SK-N-SH (cell line): ENCODE results near the gene SIPA1. TPM values are rescaled to one million over a fixed set of nuclear protein-coding genes. Genes with fewer than 3 reads are reported as not detected.
"Not testable (repeated sequence)": the region's sequence is repeated elsewhere in the genome, so short reads cannot be mapped to it uniquely, and the experiment has no call there.

Experiments used
- CTCF ChIA-PET: fragments of 300-600, 350-600 bp; formaldehyde crosslinking; extraction: SDS; loops from one replicate; lab custom pipeline; 2021; lab: Yijun Ruan, JAX
- POLR2A ChIA-PET: fragments of 350-600 bp; sonication (Branson Sonifier 250); formaldehyde crosslinking; extraction: SDS; loops from one replicate; lab custom pipeline; 2020; ENCODE audit warnings: antibody characterized with exemption, inconsistent platforms; lab: Yijun Ruan, JAX
- DNase-seq: peaks from one replicate; pipeline ENCODE4 v3.0.0; 2012
- H2AFZ ChIP-seq: fragments of 200-600 bp; sonication (generic); 2 replicates; pipeline ENCODE4 v1.8.1; 2016; ENCODE audit warnings: antibody characterized with exemption, mild to moderate bottlenecking, low read depth
- H3F3A ChIP-seq: fragments of 200-600 bp; sonication (generic); replicated peaks from 2 replicates; pipeline ENCODE3; 2016; ENCODE audit warnings: antibody characterized with exemption, mild to moderate bottlenecking; ENCODE audit not compliant: insufficient read depth
- H3K27ac ChIP-seq, 2 experiments: fragments of 200-500 bp in 1 of 2; fragments of 200-600 bp in 1 of 2; sonication (Bioruptor generic) in 1 of 2; sonication (generic), shearing (Covaris generic) in 1 of 2; 2 replicates each; pipeline versions ENCODE4 v1.5.1 to v1.6.1; 2014 to 2016; ENCODE audit warnings: low read depth in 2 of 2, inconsistent platforms in 1 of 2, low read length in 1 of 2, mild to moderate bottlenecking in 1 of 2, mixed read lengths in 1 of 2
- H3K27me3 ChIP-seq: fragments of 200-600 bp; sonication (generic), shearing (Covaris generic); 2 replicates; pipeline ENCODE4 v1.6.1; 2016; ENCODE audit warnings: mixed run types; ENCODE audit not compliant: insufficient read depth
- H3K36me3 ChIP-seq, 2 experiments: fragments of 200-500 bp in 1 of 2; fragments of 200-600 bp in 1 of 2; sonication (Bioruptor generic) in 1 of 2; sonication (generic) in 1 of 2; replicated peaks in 1 of 2; 2 replicates each; pipeline versions ENCODE3 to v1.5.1; 2014 to 2016; ENCODE audit warnings: low read length in 1 of 2, mild to moderate bottlenecking in 1 of 2; ENCODE audit not compliant: insufficient read depth in 2 of 2, control insufficient read depth in 1 of 2
- H3K4me1 ChIP-seq, 2 experiments: fragments of 200-500 bp in 1 of 2; fragments of 200-600 bp in 1 of 2; sonication (Bioruptor generic) in 1 of 2; sonication (generic), shearing (Covaris generic) in 1 of 2; 2 replicates each; pipeline versions ENCODE4 v1.5.1 to v1.6.1; 2014 to 2016; ENCODE audit warnings: low read depth in 1 of 2, low read length in 1 of 2, mixed run types in 1 of 2; ENCODE audit not compliant: insufficient read depth in 2 of 2, control insufficient read depth in 1 of 2
- H3K4me2 ChIP-seq: fragments of 200-600 bp; sonication (generic), shearing (Covaris generic); 2 replicates; pipeline ENCODE4 v1.6.1; 2017; ENCODE audit warnings: mixed run types
- H3K4me3 ChIP-seq, 2 experiments: fragments of 200-500 bp in 1 of 2; fragments of 200-600 bp in 1 of 2; sonication (Bioruptor generic) in 1 of 2; sonication (generic), shearing (Covaris generic) in 1 of 2; 2 replicates each; pipeline versions ENCODE4 v1.5.1 to v1.8.1; 2014 to 2016; ENCODE audit warnings: low read depth in 2 of 2, inconsistent platforms in 1 of 2, low read length in 1 of 2, mild to moderate bottlenecking in 1 of 2, mixed read lengths in 1 of 2, moderate library complexity in 1 of 2
- H3K79me2 ChIP-seq: fragments of 200-600 bp; sonication (generic); 2 replicates; pipeline ENCODE4 v1.8.1; 2017; ENCODE audit warnings: mild to moderate bottlenecking; ENCODE audit not compliant: insufficient read depth
- H3K9ac ChIP-seq: fragments of 200-600 bp; sonication (generic); 2 replicates; pipeline ENCODE4 v1.6.1; 2017; ENCODE audit warnings: mixed run types
- H3K9me2 ChIP-seq: fragments of 200-600 bp; sonication (generic); 2 replicates; pipeline ENCODE4 v1.6.1; 2017; ENCODE audit warnings: mixed run types
- H3K9me3 ChIP-seq: fragments of 200-600 bp; sonication (generic); 2 replicates; pipeline ENCODE4 v1.6.1; 2017; ENCODE audit warnings: mixed run types, mild to moderate bottlenecking, moderate library complexity
- H4K20me1 ChIP-seq: fragments of 200-600 bp; sonication (generic); 2 replicates; pipeline ENCODE4 v1.6.1; 2017; ENCODE audit warnings: mild to moderate bottlenecking, mixed run types; ENCODE audit not compliant: insufficient read depth
- CHD2 ChIP-seq: fragments of 150-350 bp; IDR thresholded peaks from 2 replicates; pipeline ENCODE4 v1.6.1; 2018; ENCODE audit warnings: low read length; ENCODE audit not compliant: partially characterized antibody
- EP300 ChIP-seq, 2 experiments: IDR thresholded peaks; 2 replicates each; pipeline versions ENCODE4 v1.4.0 to v1.6.1; 2012; ENCODE audit warnings: borderline replicate concordance in 1 of 2, low read depth in 1 of 2, low read length in 1 of 2
- MXI1 ChIP-seq: IDR thresholded peaks from 2 replicates; pipeline ENCODE4 v1.6.1; 2012; ENCODE audit warnings: mild to moderate bottlenecking, low read depth, low read length, improper control_type of control experiment
- NRF1 ChIP-seq: IDR thresholded peaks from 2 replicates; pipeline ENCODE4 v1.6.1; 2012; ENCODE audit warnings: low read depth, mild to moderate bottlenecking, low read length
- YY1 ChIP-seq: IDR thresholded peaks from 2 replicates; pipeline ENCODE4 v1.4.0; 2012; ENCODE audit warnings: low read depth, mild to moderate bottlenecking
- WGBS: methylation state at CpG from one replicate; pipeline ENCODE4 v1.1.6; 2017; ENCODE audit warnings: low lambda C conversion rate; 5-methylcytosine and 5-hydroxymethylcytosine counted together
- polyA plus RNA-seq, 3 experiments: library from polyadenylated mRNA; depleted of rRNA; stranded (reverse); fragments of >200 nt; gene quantifications; 2 replicates each; pipeline ENCODE4 v1.2.3, GENCODE V29; 2012
- TF ChIP-seq, protein P1 (sequence below): fragments of 150-350 bp; IDR thresholded peaks from 2 replicates; pipeline ENCODE4 v1.6.1; 2016; ENCODE audit warnings: mild to moderate bottlenecking, low read depth, low read length
- TF ChIP-seq, protein P2 (sequence below): IDR thresholded peaks from 2 replicates; pipeline ENCODE4 v1.4.0; 2012; ENCODE audit warnings: low read depth, borderline replicate concordance

The SIPA1 gene
- polyA plus RNA-seq, 1 of the 3 experiments (the other 2 are of a cell fraction), result 18.7 TPM

DNA sequence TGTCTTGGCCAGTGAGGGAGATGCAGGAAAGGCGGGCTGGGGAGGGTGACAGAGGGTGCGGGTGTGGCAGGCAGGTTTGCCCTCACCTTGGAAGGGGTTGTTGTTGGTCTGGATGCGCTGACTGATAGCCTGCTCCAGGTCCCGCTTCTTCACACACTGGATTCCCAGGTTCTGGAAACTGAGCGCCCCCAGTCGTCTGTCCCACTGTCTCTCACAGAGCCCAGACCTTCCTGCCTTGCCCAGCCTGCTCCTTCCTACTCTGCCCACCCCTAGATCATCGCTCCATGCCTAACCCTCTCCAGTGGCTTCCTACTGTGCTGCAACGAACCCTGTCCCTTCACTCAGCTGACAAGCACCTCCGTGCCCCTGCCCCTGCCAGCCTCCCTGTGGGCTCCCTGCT lies 22.1 kb downstream of the SIPA1 start:
- CTCF ChIA-PET, result interaction anchor here (1.1 to 1.5 kb wide), 3 partner anchors 33 to 225 kb away, joined by 3 to 6 read pairs (median 3); no protein-coding TSS in a partner anchor

GRCh38 chr11:65660908-65661307 lies 23.0 kb downstream of the SIPA1 start:
- H4K20me1 ChIP-seq, H3K4me1 ChIP-seq, H3K9me2 ChIP-seq, POLR2A ChIA-PET, H3K9me3 ChIP-seq, DNase-seq, H3K27me3 ChIP-seq, H2AFZ ChIP-seq, H3K27ac ChIP-seq: not testable (repeated sequence)
- Histone ChIP-seq H3K9ac (peak overlapping the region; percentile 95; the same call in 1 of the 2 replicates), H3K79me2 (peaks cover 44% of the 10 kb centered on the region), H3K4me3 (peak overlapping the region in 1 of 2 experiments; percentile 90; a peak in 1 of 4 replicates), H3F3A (peaks cover 20% of the 10 kb centered on the region), H3K4me2 (peak overlapping the region; percentile 98), H3K36me3 (peaks cover 42 to 48% of the 10 kb centered on the region in 2 experiments)
- WGBS, result 95% methylated on average over 9 of the region's 9 CpGs
- CTCF ChIA-PET, result interaction anchor here (1.8 kb wide), 1 partner anchor 35 kb away, joined by 6 read pairs; no protein-coding TSS in a partner anchor

More for the DNA sequence above, 22.1 kb downstream of the SIPA1 start:
- Histone ChIP-seq H3K4me3 (no peak overlapping the region), H3K36me3 (peaks cover 46 to 56% of the 10 kb centered on the region in 2 experiments), H2AFZ (no peak overlapping the region), H3K4me2 (no peak overlapping the region), H3K4me1 (peaks cover 9% of the 10 kb centered on the region in 2 experiments; a peak in 3 of 4 replicates), H3K79me2 (peaks cover 44% of the 10 kb centered on the region), H3K27ac (no peak overlapping the region; a peak in 1 of 4 replicates), H3K9ac (no peak overlapping the region), H4K20me1 (0 out of 2 replicates have a peak, but pooled peaks cover 7% of the 10 kb centered on the region), H3K9me2 (no peaks in the 10 kb centered on the region), H3F3A (peaks cover 26% of the 10 kb centered on the region), H3K27me3 (no peaks in the 10 kb centered on the region), H3K9me3 (no peaks in the 10 kb centered on the region)
- POLR2A ChIA-PET, result no interaction called here
- no peak for TF ChIP-seq CHD2
- no peak for TF ChIP-seq YY1
- no peak for TF ChIP-seq NRF1
- TF ChIP-seq, protein P1, sequence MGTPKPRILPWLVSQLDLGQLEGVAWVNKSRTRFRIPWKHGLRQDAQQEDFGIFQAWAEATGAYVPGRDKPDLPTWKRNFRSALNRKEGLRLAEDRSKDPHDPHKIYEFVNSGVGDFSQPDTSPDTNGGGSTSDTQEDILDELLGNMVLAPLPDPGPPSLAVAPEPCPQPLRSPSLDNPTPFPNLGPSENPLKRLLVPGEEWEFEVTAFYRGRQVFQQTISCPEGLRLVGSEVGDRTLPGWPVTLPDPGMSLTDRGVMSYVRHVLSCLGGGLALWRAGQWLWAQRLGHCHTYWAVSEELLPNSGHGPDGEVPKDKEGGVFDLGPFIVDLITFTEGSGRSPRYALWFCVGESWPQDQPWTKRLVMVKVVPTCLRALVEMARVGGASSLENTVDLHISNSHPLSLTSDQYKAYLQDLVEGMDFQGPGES, result no peak
- no peak for TF ChIP-seq EP300 (IDR thresholded peaks at IDR 0.05; ENCODE audit: borderline replicate concordance in 1 of 2, low read depth in 1 of 2, low read length in 1 of 2)
- TF ChIP-seq, protein P2, sequence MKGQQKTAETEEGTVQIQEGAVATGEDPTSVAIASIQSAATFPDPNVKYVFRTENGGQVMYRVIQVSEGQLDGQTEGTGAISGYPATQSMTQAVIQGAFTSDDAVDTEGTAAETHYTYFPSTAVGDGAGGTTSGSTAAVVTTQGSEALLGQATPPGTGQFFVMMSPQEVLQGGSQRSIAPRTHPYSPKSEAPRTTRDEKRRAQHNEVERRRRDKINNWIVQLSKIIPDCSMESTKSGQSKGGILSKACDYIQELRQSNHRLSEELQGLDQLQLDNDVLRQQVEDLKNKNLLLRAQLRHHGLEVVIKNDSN, result no peak
- TF ChIP-seq MXI1, result no peak
- no peak for DNase-seq
- 92% methylated on average over 7 of the region's 9 CpGs for WGBS
